NB4 (cell line): ENCODE data around the gene SRXN1.

ENCODE experiments used
- DNase-seq: peaks from one replicate; pipeline ENCODE4 v3.0.0; 2010; ENCODE audit warnings: low read depth
- H3K4me3 ChIP-seq: one replicate; pipeline ENCODE4 v1.5.1; 2011; ENCODE audit warnings: mild to moderate bottlenecking, low read depth, low read length, moderate library complexity
- CTCF ChIP-seq: IDR thresholded peaks from one replicate; pipeline ENCODE4 v1.5.1; 2012; ENCODE audit warnings: low read depth, low read length
- MAX ChIP-seq: IDR thresholded peaks from 2 replicates; pipeline ENCODE4 v1.6.1; 2011; ENCODE audit warnings: low read depth, low read length
- MYC ChIP-seq: IDR thresholded peaks from 2 replicates; pipeline ENCODE4 v1.6.1; 2011; ENCODE audit warnings: low read depth, low read length
- POLR2A ChIP-seq: IDR thresholded peaks from 2 replicates; pipeline ENCODE4 v1.6.1; 2011; ENCODE audit warnings: mild to moderate bottlenecking; ENCODE audit not compliant: insufficient read length; ENCODE audit errors: extremely low read depth

Gene SRXN1

GRCh38 chr20:634148-634925, 18.7 kb downstream of the SRXN1 start:
- no peak for DNase-seq
- TF ChIP-seq POLR2A (no peak), MYC (no peak), CTCF (no peak), MAX (no peak)
- H3K4me3 ChIP-seq: no peak overlapping the region

- TF ChIP-seq CTCF: no peak
- TF ChIP-seq MAX: no peak
- no peak for TF ChIP-seq MYC
- TF ChIP-seq POLR2A: no peak
- H3K4me3 ChIP-seq: no peak overlapping the region
- no peak for DNase-seq
These were observed 21.9 kb downstream of the SRXN1 start for GRCh38 chr20:631101-631500.

GRCh38 chr20:626579-626978, 26.4 kb downstream of the SRXN1 start:
- no peak for DNase-seq
- TF ChIP-seq MYC (no peak), POLR2A (no peak), CTCF (no peak)
- no peak overlapping the region for H3K4me3 ChIP-seq

- peak; percentile 64 for DNase-seq
- no peak overlapping the region for H3K4me3 ChIP-seq
- no peak for TF ChIP-seq MAX
- TF ChIP-seq CTCF: no peak
- TF ChIP-seq POLR2A: no peak
- no peak for TF ChIP-seq MYC
These were observed 27.6 kb downstream of the SRXN1 start for GRCh38 chr20:625360-625932.

GRCh38 chr20:623704-624103, 29.3 kb downstream of the SRXN1 start:
- DNase-seq: peak; percentile 22
- no peak for TF ChIP-seq CTCF
- no peak for TF ChIP-seq MAX
- TF ChIP-seq POLR2A: no peak
- no peak for TF ChIP-seq MYC
- H3K4me3 ChIP-seq: no peak overlapping the region
